HEK293T (cell line): ENCODE data around the gene C20orf202.

Experiments used
- ARNT ChIP-seq: fragments of 450-650 bp; IDR thresholded peaks from 2 replicates; pipeline ENCODE4 v1.6.1; 2017; ENCODE audit warnings: mild to moderate bottlenecking
- BHLHE40 ChIP-seq: fragments of 450-650 bp; IDR thresholded peaks from 2 replicates; pipeline ENCODE4 v1.6.1; 2016; ENCODE audit warnings: mild to moderate bottlenecking, moderate library complexity, borderline replicate concordance
- ELF4 ChIP-seq: fragments of 450-650 bp; IDR thresholded peaks from 2 replicates; pipeline ENCODE4 v1.6.1; 2017; ENCODE audit warnings: antibody characterized with exemption
- FOXA1 ChIP-seq: fragments of 450-650 bp; IDR thresholded peaks from 2 replicates; pipeline ENCODE4 v1.6.1; 2016; ENCODE audit warnings: mild to moderate bottlenecking
- FOXK2 ChIP-seq: fragments of 450-650 bp; IDR thresholded peaks from 2 replicates; pipeline ENCODE4 v1.6.1; 2016; ENCODE audit warnings: mild to moderate bottlenecking
- FOXM1 ChIP-seq: fragments of 450-650 bp; IDR thresholded peaks from 2 replicates; pipeline ENCODE4 v1.6.1; 2017; ENCODE audit warnings: mild to moderate bottlenecking, borderline replicate concordance
- NFRKB ChIP-seq: fragments of 450-650 bp; IDR thresholded peaks from 2 replicates; pipeline ENCODE4 v1.6.1; 2016; ENCODE audit warnings: mild to moderate bottlenecking, moderate library complexity
- SP1 ChIP-seq: fragments of 450-650 bp; IDR thresholded peaks from 2 replicates; pipeline ENCODE4 v1.6.1; 2017
- SUZ12 ChIP-seq: fragments of 450-650 bp; IDR thresholded peaks from 2 replicates; pipeline ENCODE4 v1.6.1; 2016; ENCODE audit warnings: mild to moderate bottlenecking
- TARDBP ChIP-seq: fragments of 450-650 bp; IDR thresholded peaks from 2 replicates; pipeline ENCODE4 v1.6.1; 2016
- TF ChIP-seq, protein P1 (sequence below): fragments of 450-650 bp; IDR thresholded peaks from 2 replicates; pipeline ENCODE4 v1.6.1; 2016

DNA sequence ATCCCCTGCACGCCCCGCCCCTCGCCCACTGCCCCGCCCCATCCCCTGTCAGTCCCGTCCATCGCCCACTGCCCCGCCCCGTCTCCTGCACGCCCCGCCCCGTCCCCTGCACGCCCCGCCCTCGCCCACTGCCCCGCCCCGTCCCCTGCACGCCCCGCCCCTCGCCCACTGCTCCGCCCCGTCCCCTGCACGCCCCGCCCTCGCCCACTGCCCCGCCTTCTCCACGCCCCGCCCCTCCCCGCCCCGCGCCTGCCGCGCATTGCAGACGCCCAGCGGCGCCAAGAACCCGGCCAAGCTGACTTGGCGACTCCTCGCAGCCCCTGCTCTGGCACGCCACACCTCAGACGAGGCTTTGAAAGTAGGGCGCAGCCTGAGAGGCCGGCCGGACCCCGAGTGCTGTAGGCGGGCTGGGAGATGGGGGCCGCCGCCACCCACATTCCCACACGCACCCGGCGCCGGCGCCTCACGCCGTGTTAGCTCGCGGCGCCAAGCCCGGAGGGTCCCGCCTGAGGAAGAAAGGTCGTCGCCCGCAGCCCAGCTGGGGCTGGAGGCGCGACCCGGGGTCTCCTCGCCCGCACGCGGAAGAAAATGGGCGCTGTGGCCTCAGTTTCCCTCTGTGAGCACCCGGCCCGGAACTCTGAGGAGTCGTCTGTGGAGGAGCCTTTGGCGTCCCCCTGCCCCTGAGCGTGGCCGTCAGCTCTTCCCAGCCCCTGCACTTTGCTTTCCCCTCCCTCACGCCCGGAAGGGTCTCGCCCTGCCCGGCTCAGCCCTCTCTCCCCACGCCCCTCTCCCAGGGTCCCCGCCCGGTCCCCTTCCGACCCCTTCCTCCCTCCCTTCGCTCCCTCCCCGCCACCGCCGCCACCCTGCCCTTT lies 22.8 kb downstream of the C20orf202 start, which contains the start of gene RAD21L1:
- no peak for TF ChIP-seq NFRKB
- no peak for TF ChIP-seq ELF4
- TF ChIP-seq, protein P1, sequence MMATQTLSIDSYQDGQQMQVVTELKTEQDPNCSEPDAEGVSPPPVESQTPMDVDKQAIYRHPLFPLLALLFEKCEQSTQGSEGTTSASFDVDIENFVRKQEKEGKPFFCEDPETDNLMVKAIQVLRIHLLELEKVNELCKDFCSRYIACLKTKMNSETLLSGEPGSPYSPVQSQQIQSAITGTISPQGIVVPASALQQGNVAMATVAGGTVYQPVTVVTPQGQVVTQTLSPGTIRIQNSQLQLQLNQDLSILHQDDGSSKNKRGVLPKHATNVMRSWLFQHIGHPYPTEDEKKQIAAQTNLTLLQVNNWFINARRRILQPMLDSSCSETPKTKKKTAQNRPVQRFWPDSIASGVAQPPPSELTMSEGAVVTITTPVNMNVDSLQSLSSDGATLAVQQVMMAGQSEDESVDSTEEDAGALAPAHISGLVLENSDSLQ, result no peak
- no peak for TF ChIP-seq TARDBP
- no peak for TF ChIP-seq SP1
- no peak for TF ChIP-seq FOXM1
- TF ChIP-seq BHLHE40, result no peak
- no peak for TF ChIP-seq FOXK2
- TF ChIP-seq SUZ12, result no peak
- no peak for TF ChIP-seq ARNT
- no peak for TF ChIP-seq FOXA1
